ENCODE measurements around the gene MAPK8.

The MAPK8 gene

GRCh38 chr10:48383393-48383792 lies 76.9 kb downstream of the MAPK8 start:
- TF ChIP-seq USF1 (IDR thresholded peaks at IDR 0.05) (no peak), MAX (IDR thresholded peaks at IDR 0.05) (no peak), ZBTB7A (IDR thresholded peaks at IDR 0.05; ENCODE audit: low read depth) (no peak), TEAD4 (IDR thresholded peaks at IDR 0.05) (no peak), RAD21 (IDR thresholded peaks at IDR 0.05; ENCODE audit: low read depth) (no peak), NFIC (IDR thresholded peaks at IDR 0.05) (no peak)

GRCh38 chr10:48384699-48384982 lies 78.2 kb downstream of the MAPK8 start:
- TF ChIP-seq NFIC (IDR thresholded peaks at IDR 0.05) (peak; percentile 83), USF1 (IDR thresholded peaks at IDR 0.05) (no peak)

GRCh38 chr10:48389272-48389671 lies 82.8 kb downstream of the MAPK8 start:
- no peak for TF ChIP-seq CREB1 (IDR thresholded peaks at IDR 0.05; ENCODE audit: low read depth)
- TF ChIP-seq EGR1 (IDR thresholded peaks at IDR 0.05) = no peak
- no peak for TF ChIP-seq CEBPB (IDR thresholded peaks at IDR 0.05)
- TF ChIP-seq USF1 (IDR thresholded peaks at IDR 0.05) = no peak
- no peak for TF ChIP-seq NFIC (IDR thresholded peaks at IDR 0.05)
- no peak for TF ChIP-seq TAF1 (IDR thresholded peaks at IDR 0.05; ENCODE audit: low read depth)
- TF ChIP-seq ZBTB7A (IDR thresholded peaks at IDR 0.05; ENCODE audit: low read depth) = no peak
- no peak for TF ChIP-seq FOXM1 (IDR thresholded peaks at IDR 0.05; ENCODE audit: borderline replicate concordance, low read depth)

- no peak for TF ChIP-seq USF1 (IDR thresholded peaks at IDR 0.05)
- TF ChIP-seq NFIC (IDR thresholded peaks at IDR 0.05) = no peak
- no peak for TF ChIP-seq CREB1 (IDR thresholded peaks at IDR 0.05; ENCODE audit: low read depth)
- no peak for TF ChIP-seq REST (IDR thresholded peaks at IDR 0.05; ENCODE audit: low read depth)
- TF ChIP-seq YY1 (IDR thresholded peaks at IDR 0.05; ENCODE audit: low read depth) = no peak
- no peak for TF ChIP-seq ZBTB7A (IDR thresholded peaks at IDR 0.05; ENCODE audit: low read depth)
- TF ChIP-seq RAD21 (IDR thresholded peaks at IDR 0.05; ENCODE audit: low read depth) = no peak
These were observed 83.5 kb downstream of the MAPK8 start for GRCh38 chr10:48389846-48390557.

- TF ChIP-seq TEAD4 (IDR thresholded peaks at IDR 0.05) (no peak), CEBPB (IDR thresholded peaks at IDR 0.05) (no peak), NFIC (IDR thresholded peaks at IDR 0.05) (no peak), EGR1 (IDR thresholded peaks at IDR 0.05) (no peak)
These were observed 84.0 kb downstream of the MAPK8 start for GRCh38 chr10:48390558-48390871.

- TF ChIP-seq TCF12 (IDR thresholded peaks at IDR 0.05; ENCODE audit: low read depth) = no peak
- TF ChIP-seq EP300 (IDR thresholded peaks at IDR 0.05; ENCODE audit: borderline replicate concordance) = no peak
- TF ChIP-seq ZBTB7A (IDR thresholded peaks at IDR 0.05; ENCODE audit: low read depth) = no peak
- TF ChIP-seq CREB1 (IDR thresholded peaks at IDR 0.05; ENCODE audit: low read depth) = no peak
- no peak for TF ChIP-seq NFIC (IDR thresholded peaks at IDR 0.05)
- no peak for TF ChIP-seq FOXM1 (IDR thresholded peaks at IDR 0.05; ENCODE audit: borderline replicate concordance, low read depth)
- no peak for TF ChIP-seq CEBPB (IDR thresholded peaks at IDR 0.05)
- no peak for TF ChIP-seq TEAD4 (IDR thresholded peaks at IDR 0.05)
- no peak for TF ChIP-seq YY1 (IDR thresholded peaks at IDR 0.05; ENCODE audit: low read depth)
- no peak for TF ChIP-seq USF1 (IDR thresholded peaks at IDR 0.05)
- TF ChIP-seq MAX (IDR thresholded peaks at IDR 0.05) = no peak
- TF ChIP-seq EGR1 (IDR thresholded peaks at IDR 0.05) = no peak
- no peak for TF ChIP-seq TAF1 (IDR thresholded peaks at IDR 0.05; ENCODE audit: low read depth)
- TF ChIP-seq RAD21 (IDR thresholded peaks at IDR 0.05; ENCODE audit: low read depth) = no peak
- no peak for TF ChIP-seq REST (IDR thresholded peaks at IDR 0.05; ENCODE audit: low read depth)
These were observed 84.7 kb downstream of the MAPK8 start for GRCh38 chr10:48390933-48391845.

All from Ishikawa (cell line).